H1 (cell line): Measurements from ENCODE around the gene NIM1K. TPM values are rescaled to one million over a fixed set of nuclear protein-coding genes. Genes with fewer than 3 reads are reported as not detected.

Source experiments
- CTCF ChIA-PET: fragments of 300-600 bp; sonication (Branson Sonifier 250); formaldehyde crosslinking; loops from one replicate; lab custom pipeline; 2021; ENCODE audit not compliant: partially characterized antibody; lab: Charles Lee
- POLR2A ChIA-PET: fragments of 300-600 bp; sonication (Branson Sonifier 250); formaldehyde crosslinking; loops from one replicate; lab custom pipeline; 2021; ENCODE audit warnings: inconsistent platforms; ENCODE audit not compliant: partially characterized antibody; lab: Charles Lee
- DNase-seq, 2 experiments: peaks; one replicate each; pipeline versions ENCODE4 v3.0.0 to v3.0.0-alpha.2; 2010 to 2022; ENCODE audit warnings: low spot score in 2 of 2, low read depth in 1 of 2, mixed read lengths in 1 of 2
- FAIRE-seq: peaks from 2 replicates; lab custom pipeline; 2011; peaks lifted over from hg19 to GRCh38; lab: Jason Lieb, UNC
- H2AFZ ChIP-seq: 2 replicates; pipeline ENCODE4 v1.8.1; 2012; ENCODE audit warnings: low read length, inconsistent platforms
- H2AK5ac ChIP-seq: 2 replicates; pipeline ENCODE4 v1.6.1; 2013; ENCODE audit warnings: low read depth, low read length
- H2BK120ac ChIP-seq: replicated peaks from 2 replicates; pipeline ENCODE3; 2013; ENCODE audit warnings: low read depth, low read length, inconsistent platforms
- H2BK12ac ChIP-seq: 2 replicates; pipeline ENCODE4 v1.6.1; 2013; ENCODE audit warnings: low read depth, low read length
- H2BK15ac ChIP-seq: 2 replicates; pipeline ENCODE4 v1.6.1; 2013; ENCODE audit warnings: low read length
- H2BK20ac ChIP-seq: 2 replicates; pipeline ENCODE4 v1.6.1; 2013; ENCODE audit warnings: low read length
- H2BK5ac ChIP-seq: 2 replicates; pipeline ENCODE4 v1.6.1; 2013; ENCODE audit warnings: low read depth, low read length
- H3K14ac ChIP-seq: 2 replicates; pipeline ENCODE4 v1.6.1; 2013; ENCODE audit warnings: inconsistent platforms; ENCODE audit not compliant: insufficient read length
- H3K18ac ChIP-seq: 2 replicates; pipeline ENCODE4 v1.6.1; 2013; ENCODE audit warnings: low read length; ENCODE audit errors: extremely low read depth
- H3K23ac ChIP-seq: 2 replicates; pipeline ENCODE4 v1.6.1; 2013; ENCODE audit warnings: inconsistent platforms; ENCODE audit not compliant: insufficient read length
- H3K23me2 ChIP-seq: 2 replicates; pipeline ENCODE4 v1.6.1; 2013; ENCODE audit warnings: low read depth, low read length
- H3K27ac ChIP-seq: 2 replicates; pipeline ENCODE4 v1.6.1; 2011; ENCODE audit warnings: low read depth, low read length, inconsistent platforms
- H3K27me3 ChIP-seq, 4 experiments: replicated peaks in 1 of 4; 1 replicate in 1 of 4; 2 replicates in 3 of 4; pipeline versions ENCODE4 v1.6.1 to v1.8.1; 2011 to 2013; ENCODE audit warnings: low read length in 3 of 4, mild to moderate bottlenecking in 3 of 4, inconsistent platforms in 2 of 4, mixed read lengths in 2 of 4, moderate library complexity in 1 of 4; ENCODE audit not compliant: control insufficient read depth in 3 of 4, insufficient read depth in 3 of 4; ENCODE audit errors: extremely low read depth in 1 of 4
- H3K36me3 ChIP-seq, 4 experiments: 2 replicates each; pipeline versions ENCODE4 v1.6.1 to v1.8.1; 2011 to 2013; ENCODE audit warnings: mild to moderate bottlenecking in 4 of 4, low read length in 3 of 4, moderate library complexity in 2 of 4, control low read depth in 1 of 4, inconsistent platforms in 1 of 4; ENCODE audit not compliant: insufficient read depth in 4 of 4, control insufficient read depth in 2 of 4
- H3K4ac ChIP-seq: replicated peaks from 2 replicates; pipeline ENCODE3; 2013; ENCODE audit warnings: low read length, low read depth, mixed read lengths, inconsistent platforms; ENCODE audit not compliant: insufficient read length
- H3K4me1 ChIP-seq, 4 experiments: replicated peaks in 1 of 4; 1 replicate in 1 of 4; 2 replicates in 3 of 4; pipeline versions ENCODE4 v1.6.1 to v1.8.1; 2011 to 2013; ENCODE audit warnings: low read length in 3 of 4, inconsistent platforms in 2 of 4, mixed read lengths in 1 of 4; ENCODE audit not compliant: insufficient read depth in 4 of 4, control insufficient read depth in 3 of 4
- H3K4me2 ChIP-seq, 2 experiments: 2 replicates each; pipeline versions ENCODE4 v1.6.1 to v1.8.1; 2011 to 2013; ENCODE audit warnings: low read depth in 2 of 2, low read length in 2 of 2, control low read depth in 1 of 2, inconsistent platforms in 1 of 2, mild to moderate bottlenecking in 1 of 2; ENCODE audit not compliant: insufficient read depth in 1 of 2
- H3K4me3 ChIP-seq, 4 experiments: fragments of 200-600, 300-600 bp in 1 of 4; sonication (generic), shearing (Covaris generic), sonication (Bioruptor Twin) in 1 of 4; 2 replicates each; pipeline versions ENCODE4 v1.5.1 to v1.8.1; 2011 to 2016; ENCODE audit warnings: low read length in 4 of 4, low read depth in 3 of 4, control low read depth in 2 of 4, inconsistent platforms in 2 of 4, mild to moderate bottlenecking in 2 of 4, mixed read lengths in 1 of 4, moderate library complexity in 1 of 4; ENCODE audit not compliant: insufficient read depth in 2 of 4; ENCODE audit errors: extremely low read depth in 1 of 4
- H3K56ac ChIP-seq: replicated peaks from 2 replicates; pipeline ENCODE3; 2013; ENCODE audit warnings: low read depth, mild to moderate bottlenecking, mixed read lengths, low read length, inconsistent platforms; ENCODE audit not compliant: insufficient read length
- H3K79me1 ChIP-seq: 2 replicates; pipeline ENCODE4 v1.6.1; 2013; ENCODE audit warnings: low read depth, low read length, control low read depth
- H3K79me2 ChIP-seq, 2 experiments: 2 replicates each; pipeline versions ENCODE4 v1.6.1 to v1.8.1; 2012 to 2013; ENCODE audit warnings: low read length in 2 of 2, mild to moderate bottlenecking in 2 of 2, inconsistent platforms in 1 of 2; ENCODE audit not compliant: insufficient read depth in 2 of 2, control insufficient read depth in 1 of 2
- H3K9ac ChIP-seq, 4 experiments: replicated peaks in 1 of 4; 1 replicate in 1 of 4; 2 replicates in 3 of 4; pipeline versions ENCODE4 v1.6.1 to v1.8.1; 2011 to 2013; ENCODE audit warnings: low read depth in 3 of 4, low read length in 3 of 4, control low read depth in 2 of 4, mild to moderate bottlenecking in 2 of 4, moderate library complexity in 2 of 4, inconsistent platforms in 1 of 4; ENCODE audit errors: extremely low read depth in 1 of 4
- H3K9me3 ChIP-seq, 2 experiments: 2 replicates each; pipeline versions ENCODE4 v1.6.1 to v1.8.1; 2012 to 2013; ENCODE audit warnings: mild to moderate bottlenecking in 2 of 2, moderate library complexity in 2 of 2, control low read depth in 1 of 2, inconsistent platforms in 1 of 2, low read depth in 1 of 2, low read length in 1 of 2, mixed read lengths in 1 of 2; ENCODE audit not compliant: insufficient read depth in 2 of 2
- H4K20me1 ChIP-seq, 2 experiments: replicated peaks in 1 of 2; 2 replicates each; pipeline versions ENCODE3 to v1.8.1; 2011 to 2013; ENCODE audit warnings: inconsistent platforms in 2 of 2, low read length in 2 of 2, mild to moderate bottlenecking in 1 of 2; ENCODE audit not compliant: insufficient read depth in 2 of 2, control insufficient read depth in 1 of 2
- H4K5ac ChIP-seq: 2 replicates; pipeline ENCODE4 v1.6.1; 2013; ENCODE audit warnings: low read length, low read depth, mixed read lengths, inconsistent platforms; ENCODE audit not compliant: insufficient read length
- H4K8ac ChIP-seq: 2 replicates; pipeline ENCODE4 v1.8.0; 2013; ENCODE audit warnings: mild to moderate bottlenecking, moderate library complexity, low read length, inconsistent platforms; ENCODE audit not compliant: insufficient read depth; ENCODE audit errors: extremely low read depth
- H4K91ac ChIP-seq: replicated peaks from 2 replicates; pipeline ENCODE3; 2013; ENCODE audit warnings: low read length, mixed read lengths, inconsistent platforms; ENCODE audit not compliant: insufficient read length
- HDAC2 ChIP-seq, 2 experiments: fragments of 300-600 bp in 1 of 2; sonication (generic) in 1 of 2; IDR thresholded peaks; 2 replicates each; pipeline ENCODE4 v1.6.1; 2011 to 2012; ENCODE audit warnings: low read depth in 2 of 2, low read length in 2 of 2, mild to moderate bottlenecking in 2 of 2, moderate library complexity in 2 of 2, borderline replicate concordance in 1 of 2, inconsistent platforms in 1 of 2
- JUND ChIP-seq: IDR thresholded peaks from 2 replicates; pipeline ENCODE4 v1.6.1; 2011; ENCODE audit warnings: mild to moderate bottlenecking, improper control_type of control experiment, low read length
- MAFK ChIP-seq: IDR thresholded peaks from 2 replicates; pipeline ENCODE4 v1.6.1; 2012; ENCODE audit warnings: low read depth, mild to moderate bottlenecking, improper control_type of control experiment, low read length
- POLR2AphosphoS5 ChIP-seq: IDR thresholded peaks from 2 replicates; pipeline ENCODE4 v1.6.1; 2011; ENCODE audit warnings: low read depth, low read length
- POU5F1 ChIP-seq: IDR thresholded peaks from 2 replicates; pipeline ENCODE4 v1.6.1; 2011; ENCODE audit warnings: low read depth, mild to moderate bottlenecking, low read length, moderate library complexity
- RBBP5 ChIP-seq: IDR thresholded peaks from 2 replicates; pipeline ENCODE4 v1.7.1; 2012; ENCODE audit warnings: low read depth, mild to moderate bottlenecking, inconsistent platforms, low read length, moderate library complexity, borderline replicate concordance
- RNF2 ChIP-seq: fragments of 200-900, 300-1000 bp; sonication (generic); IDR thresholded peaks from 2 replicates; pipeline ENCODE4 v1.7.1; 2016; ENCODE audit warnings: borderline replicate concordance, low read depth, mild to moderate bottlenecking, antibody characterized with exemption, low read length; ENCODE audit not compliant: poor library complexity, severe bottlenecking; ENCODE audit errors: missing control alignments
- SIRT6 ChIP-seq: IDR thresholded peaks from one replicate; pipeline ENCODE4 v1.7.1; 2012; ENCODE audit warnings: low read length, inconsistent platforms
- TBP ChIP-seq: IDR thresholded peaks from 2 replicates; pipeline ENCODE4 v1.6.1; 2011; ENCODE audit warnings: low read depth, low read length, improper control_type of control experiment
- ZNF274 ChIP-seq: IDR thresholded peaks from 2 replicates; pipeline ENCODE4 v1.7.0; 2012; ENCODE audit warnings: low read length, borderline replicate concordance; ENCODE audit errors: extremely low read depth
- WGBS, 2 experiments: shearing (Covaris generic) in 1 of 2; methylation state at CpG; one replicate each; pipeline versions ENCODE4 v1.1.6 to v1.1.7; 2013 to 2015; ENCODE audit warnings: low lambda C conversion rate in 2 of 2, mixed read lengths in 2 of 2, inconsistent platforms in 1 of 2, low coverage in 1 of 2, missing lambda C conversion rate in 1 of 2; ENCODE audit not compliant: insufficient replicate concordance in 2 of 2, insufficient coverage in 1 of 2, insufficient read length in 1 of 2; ENCODE audit errors: extremely low coverage in 1 of 2, missing lambda C conversion rate in 1 of 2; 5-methylcytosine and 5-hydroxymethylcytosine counted together
- polyA plus RNA-seq, 7 experiments: library from polyadenylated mRNA; depleted of rRNA in 3 of 7; stranded (reverse) in 5 of 7; unstranded in 2 of 7; fragments of >200 nt in 5 of 7; fragments of 200-250 nt in 2 of 7; gene quantifications; 1 replicate in 5 of 7; 2 replicates in 1 of 7; 4 replicates in 1 of 7; pipeline versions ENCODE4 v1.2.1 to v1.2.3, GENCODE V29; 2011 to 2013; ENCODE audit warnings: missing spikeins in 2 of 7, mixed read lengths in 2 of 7
- total RNA-seq: library from RNA; stranded (reverse); fragmentation: NEBNext Ultra II Directional; extraction: Animal tissue kit (Norgen Biotek cat#: 25700); gene quantifications from 2 replicates; pipeline ENCODE4 v1.2.1, GENCODE V29; 2021
- TF ChIP-seq, protein P1 (sequence below): IDR thresholded peaks from 2 replicates; pipeline ENCODE4 v1.6.1; 2012; ENCODE audit warnings: low read length, inconsistent platforms
- TF ChIP-seq, protein P2 (sequence below): IDR thresholded peaks from 2 replicates; pipeline ENCODE4 v1.6.1; 2012; ENCODE audit warnings: inconsistent platforms

NIM1K gene
- total and polyA plus RNA-seq, 2 of the 8 experiments (the other 6 are each of a cell fraction or from before 2014, with no cell fraction given): not detected

DNA sequence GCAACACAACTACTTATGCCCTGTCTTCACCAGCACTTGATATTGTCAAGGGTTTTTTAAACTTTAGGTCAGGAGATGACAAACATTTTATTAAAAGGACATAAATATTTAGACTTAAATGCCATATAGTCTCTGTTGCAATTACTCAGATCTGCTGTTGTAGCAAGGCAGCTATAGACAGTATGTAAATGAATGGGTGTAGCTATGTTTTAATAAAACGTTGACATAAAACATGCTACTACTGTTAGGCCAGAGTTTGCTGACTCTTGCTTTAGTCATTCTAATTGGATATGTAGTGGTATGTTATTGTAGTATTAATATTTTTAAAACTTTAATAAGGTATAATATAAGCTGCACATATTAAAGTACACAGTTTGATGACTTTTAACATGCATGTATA lies 43.6 kb upstream of the NIM1K start:
- Histone ChIP-seq H3K79me2 (peaks cover 0 to 24% of the 10 kb centered on the region in 2 experiments; a peak in 2 of 4 replicates), H2BK120ac (no peak overlapping the region), H2BK5ac (no peak overlapping the region), H4K5ac (no peak overlapping the region), H3K14ac (no peak overlapping the region), H3K36me3 (peaks cover 0 to 12% (median 0%) of the 10 kb centered on the region in 4 experiments; a peak in 6 of 8 replicates), H3K79me1 (no peaks in the 10 kb centered on the region; the same call in 1 of the 2 replicates), H2AFZ (no peak overlapping the region), H3K23me2 (no peaks in the 10 kb centered on the region), H2BK12ac (no peak overlapping the region), H3K4me1 (no peaks in the 10 kb centered on the region), H2BK15ac (no peak overlapping the region), H3K4ac (no peak overlapping the region), H2AK5ac (no peak overlapping the region), H3K27ac (no peak overlapping the region), H3K4me3 (no peak overlapping the region), H3K27me3 (no peaks in the 10 kb centered on the region), H3K18ac (no peak overlapping the region), H2BK20ac (no peak overlapping the region), H4K8ac (no peak overlapping the region), H3K9me3 (no peaks in the 10 kb centered on the region), H3K56ac (no peak overlapping the region), H3K23ac (no peak overlapping the region), H4K20me1 (peaks cover 0 to 7% of the 10 kb centered on the region in 2 experiments), H3K4me2 (no peak overlapping the region), H4K91ac (no peak overlapping the region), H3K9ac (no peak overlapping the region)
- DNase-seq: no peak
- no peak for FAIRE-seq
- ChIA-PET CTCF (interaction anchor here (0.6 to 1.4 kb wide), 3 partner anchors 42 to 242 kb away, joined by 3 to 4 read pairs (median 3); no protein-coding TSS in a partner anchor), POLR2A (no interaction called here)
- 97% methylated on average over 1 of the region's 1 CpG; no CpG with 5 or more reads in 1 of the 2 experiments for WGBS, 2 experiments
- TF ChIP-seq POU5F1 (no peak), ZNF274 (no peak), TBP (no peak), RNF2 (no peak), JUND (no peak), MAFK (no peak), SIRT6 (no peak), RBBP5 (no peak), POLR2AphosphoS5 (no peak), HDAC2 (IDR thresholded peaks at IDR 0.05; ENCODE audit: borderline replicate concordance in 1 of 2, low read depth in 2 of 2, low read length in 2 of 2) (no peak)
- TF ChIP-seq, protein P1, sequence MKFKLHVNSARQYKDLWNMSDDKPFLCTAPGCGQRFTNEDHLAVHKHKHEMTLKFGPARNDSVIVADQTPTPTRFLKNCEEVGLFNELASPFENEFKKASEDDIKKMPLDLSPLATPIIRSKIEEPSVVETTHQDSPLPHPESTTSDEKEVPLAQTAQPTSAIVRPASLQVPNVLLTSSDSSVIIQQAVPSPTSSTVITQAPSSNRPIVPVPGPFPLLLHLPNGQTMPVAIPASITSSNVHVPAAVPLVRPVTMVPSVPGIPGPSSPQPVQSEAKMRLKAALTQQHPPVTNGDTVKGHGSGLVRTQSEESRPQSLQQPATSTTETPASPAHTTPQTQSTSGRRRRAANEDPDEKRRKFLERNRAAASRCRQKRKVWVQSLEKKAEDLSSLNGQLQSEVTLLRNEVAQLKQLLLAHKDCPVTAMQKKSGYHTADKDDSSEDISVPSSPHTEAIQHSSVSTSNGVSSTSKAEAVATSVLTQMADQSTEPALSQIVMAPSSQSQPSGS: no peak
- TF ChIP-seq, protein P2, sequence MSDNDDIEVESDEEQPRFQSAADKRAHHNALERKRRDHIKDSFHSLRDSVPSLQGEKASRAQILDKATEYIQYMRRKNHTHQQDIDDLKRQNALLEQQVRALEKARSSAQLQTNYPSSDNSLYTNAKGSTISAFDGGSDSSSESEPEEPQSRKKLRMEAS: no peak
